ENCODE measurements around the gene HOXD10.
A peak's percentile ranks its signal among the peaks of the same experiment; 100 is the strongest.

The HOXD10 gene

DNA sequence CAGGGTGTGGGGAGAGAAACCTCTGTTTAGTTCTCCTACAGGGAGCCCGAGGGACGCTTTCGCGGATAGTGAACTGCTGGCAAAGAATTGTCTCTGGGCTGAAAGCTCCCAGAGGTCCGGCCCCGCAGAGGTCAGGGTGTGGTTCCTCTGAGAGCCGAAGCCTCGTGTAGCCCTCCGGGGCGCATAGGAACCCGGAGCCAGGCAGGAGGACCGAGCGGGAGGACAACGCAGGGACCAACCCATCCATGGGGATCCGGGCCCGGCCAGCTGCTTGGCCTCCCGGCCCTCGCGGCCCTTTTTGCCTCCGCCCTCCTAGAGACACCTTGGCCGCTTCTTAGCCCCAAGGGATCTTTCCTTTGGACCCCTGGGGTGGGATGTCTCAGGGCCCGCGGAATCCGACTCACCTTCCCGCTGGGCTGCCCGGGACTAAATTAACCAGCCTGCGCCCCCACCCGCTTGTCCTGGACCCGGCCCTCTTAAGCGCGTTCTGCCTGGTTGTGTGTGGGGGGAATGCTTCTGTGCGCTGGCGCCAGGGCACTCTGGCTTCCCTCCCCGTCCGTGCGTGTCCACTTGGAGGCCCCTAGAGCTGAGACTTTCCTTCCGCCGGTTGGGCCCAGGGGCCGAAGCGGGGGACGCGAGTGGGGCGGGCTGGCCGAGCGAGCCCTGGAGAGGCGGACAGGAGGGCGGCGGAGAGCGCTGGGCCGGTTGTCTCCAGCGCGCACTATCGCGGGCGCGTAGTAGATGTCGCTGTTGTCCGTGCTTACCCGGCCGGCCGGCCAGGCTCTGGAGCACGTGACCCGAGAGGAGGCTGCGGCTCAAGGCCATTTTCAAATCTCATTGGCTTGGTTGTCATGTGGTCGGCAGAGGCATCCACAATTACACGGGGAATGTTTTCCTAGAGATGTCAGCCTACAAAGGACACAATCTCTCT lies at the start of gene HOXD10:
Gene HOXD10 (plus strand): TSS at position 896 of the 931 bp plus-strand sequence. CDS start 56 bp downstream, outside the sequence.
- peak; percentile 72 for DNase-seq (ENCODE audit: low read depth)

DNA sequence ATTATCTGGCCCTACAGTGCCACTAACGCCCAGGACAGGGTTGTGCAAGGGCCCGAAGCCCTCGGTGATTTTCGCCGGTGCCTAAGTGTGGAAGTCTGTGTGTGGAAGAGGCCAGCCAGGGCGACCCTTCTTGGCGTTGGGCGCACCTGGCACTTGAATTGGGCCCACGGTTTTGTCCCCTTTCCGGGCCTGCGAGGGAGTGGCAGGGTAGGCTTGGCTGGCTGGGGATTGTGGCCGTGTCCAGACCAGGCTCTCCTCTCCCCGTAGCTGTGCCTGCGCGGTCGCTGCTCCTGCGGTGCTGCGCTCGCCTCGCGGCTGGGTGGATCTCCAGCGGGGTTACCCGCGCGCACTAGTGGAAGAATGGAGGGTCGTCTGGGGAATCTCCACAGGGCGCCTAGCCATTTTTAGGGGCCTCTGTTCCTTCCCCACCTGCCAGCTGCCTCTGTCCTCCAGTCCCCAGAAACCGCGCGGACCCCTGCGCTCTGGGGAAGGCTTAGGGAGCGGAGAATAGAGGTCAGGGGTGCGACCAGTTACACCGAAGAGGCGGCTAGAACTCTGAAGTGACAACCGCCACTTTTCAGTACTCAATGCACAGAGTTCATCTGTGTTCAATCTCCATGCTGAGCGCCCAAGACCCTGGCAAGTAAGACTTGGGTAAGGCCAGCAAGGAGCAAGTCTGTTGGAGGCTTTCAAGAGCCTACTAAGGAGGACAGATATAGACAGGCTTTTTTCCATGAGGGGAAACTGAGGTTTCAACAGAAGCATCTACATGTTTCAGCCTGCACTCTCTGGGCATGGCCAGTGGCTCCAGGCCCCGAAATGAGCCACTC lies 48.8 kb upstream of the HOXD10 start:
- no peak for DNase-seq (ENCODE audit: low read depth)

DNA sequence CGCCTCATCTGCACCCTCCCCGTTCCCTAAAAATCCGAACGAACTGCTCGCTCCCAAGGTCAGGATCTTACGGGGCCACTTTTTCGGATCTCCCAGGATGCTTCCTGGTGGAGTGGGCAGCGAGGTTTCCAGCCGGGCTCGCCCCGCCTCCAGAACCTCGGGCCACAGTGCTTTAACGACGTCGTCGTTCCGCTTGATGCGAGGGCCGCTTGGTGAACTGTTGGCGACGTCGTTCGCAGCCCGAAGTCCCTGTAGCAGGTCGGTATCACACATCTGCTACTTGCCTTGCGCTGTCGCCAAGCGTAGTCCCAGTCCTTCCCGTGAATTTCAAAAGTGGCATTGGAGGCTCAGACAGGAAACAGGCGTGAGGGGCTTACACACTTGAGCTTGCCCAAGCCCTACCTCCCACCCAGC lies 48.2 kb upstream of the HOXD10 start:
- DNase-seq (ENCODE audit: low read depth) = no peak

DNA sequence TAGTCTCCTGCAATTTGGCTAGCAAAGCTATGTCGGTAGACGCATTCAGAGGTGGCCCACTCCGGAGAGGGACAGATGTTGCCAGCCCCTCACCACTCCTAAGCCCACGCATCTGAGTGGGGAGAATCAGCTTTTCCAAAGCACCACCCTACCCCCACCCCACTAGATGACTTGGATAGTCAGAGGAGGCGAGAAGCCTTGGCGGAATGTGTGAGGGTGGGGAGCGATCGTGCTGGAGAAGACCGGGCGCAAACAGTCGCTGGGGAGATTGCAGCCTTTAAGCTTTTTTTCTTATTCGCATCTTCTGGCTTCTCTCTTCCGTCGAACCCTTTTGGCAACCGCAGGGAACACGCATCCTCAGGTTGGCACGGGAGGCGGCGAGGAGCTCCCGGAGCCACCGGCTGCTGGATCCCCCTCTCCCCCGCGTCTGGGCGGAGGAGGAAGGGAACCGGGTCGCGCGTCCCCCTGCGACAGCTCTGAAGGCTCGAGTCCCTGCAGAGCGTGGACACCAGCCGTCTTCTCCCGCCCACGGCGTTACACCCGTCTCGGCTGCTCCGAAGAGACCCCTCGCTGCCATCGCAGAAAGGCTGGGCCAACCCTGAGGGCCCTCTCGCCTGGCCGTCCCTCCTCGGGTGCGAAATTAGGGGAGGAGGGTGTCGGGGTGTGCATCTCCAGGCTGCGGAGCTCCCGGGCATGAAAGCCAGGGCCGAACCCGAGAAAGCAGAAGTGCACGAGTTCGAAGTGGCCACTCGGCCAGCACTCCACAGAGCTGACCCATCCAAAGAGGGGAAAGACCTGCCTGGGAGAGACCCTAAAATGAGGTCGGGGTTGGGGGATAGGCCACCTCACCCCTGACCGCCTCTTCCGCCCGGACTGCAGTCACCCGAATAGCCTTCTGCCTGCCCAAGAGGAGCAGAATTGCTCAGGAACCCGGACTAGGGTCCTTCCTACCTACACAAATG lies 45.0 kb upstream of the HOXD10 start:
- DNase-seq (ENCODE audit: low read depth) = no peak

DNA sequence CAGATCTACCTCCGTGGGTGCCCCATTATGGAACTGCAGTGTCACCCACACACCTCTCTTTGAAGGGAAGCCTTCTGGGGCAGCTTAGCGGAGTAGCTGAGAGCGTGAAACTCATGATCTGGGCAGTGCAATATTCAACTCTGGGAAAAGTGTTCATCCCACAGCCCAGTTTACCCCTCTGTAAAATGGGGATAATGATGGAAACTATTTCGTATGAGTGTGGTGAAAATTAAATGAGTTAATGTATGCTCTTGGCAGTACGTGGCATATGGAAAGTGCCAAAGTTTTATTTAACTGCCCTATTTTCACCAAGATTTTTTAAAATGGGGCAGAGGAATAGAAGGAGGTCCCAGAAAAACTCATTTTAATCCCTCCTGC lies 44.3 kb upstream of the HOXD10 start:
- DNase-seq (ENCODE audit: low read depth) = no peak

DNA sequence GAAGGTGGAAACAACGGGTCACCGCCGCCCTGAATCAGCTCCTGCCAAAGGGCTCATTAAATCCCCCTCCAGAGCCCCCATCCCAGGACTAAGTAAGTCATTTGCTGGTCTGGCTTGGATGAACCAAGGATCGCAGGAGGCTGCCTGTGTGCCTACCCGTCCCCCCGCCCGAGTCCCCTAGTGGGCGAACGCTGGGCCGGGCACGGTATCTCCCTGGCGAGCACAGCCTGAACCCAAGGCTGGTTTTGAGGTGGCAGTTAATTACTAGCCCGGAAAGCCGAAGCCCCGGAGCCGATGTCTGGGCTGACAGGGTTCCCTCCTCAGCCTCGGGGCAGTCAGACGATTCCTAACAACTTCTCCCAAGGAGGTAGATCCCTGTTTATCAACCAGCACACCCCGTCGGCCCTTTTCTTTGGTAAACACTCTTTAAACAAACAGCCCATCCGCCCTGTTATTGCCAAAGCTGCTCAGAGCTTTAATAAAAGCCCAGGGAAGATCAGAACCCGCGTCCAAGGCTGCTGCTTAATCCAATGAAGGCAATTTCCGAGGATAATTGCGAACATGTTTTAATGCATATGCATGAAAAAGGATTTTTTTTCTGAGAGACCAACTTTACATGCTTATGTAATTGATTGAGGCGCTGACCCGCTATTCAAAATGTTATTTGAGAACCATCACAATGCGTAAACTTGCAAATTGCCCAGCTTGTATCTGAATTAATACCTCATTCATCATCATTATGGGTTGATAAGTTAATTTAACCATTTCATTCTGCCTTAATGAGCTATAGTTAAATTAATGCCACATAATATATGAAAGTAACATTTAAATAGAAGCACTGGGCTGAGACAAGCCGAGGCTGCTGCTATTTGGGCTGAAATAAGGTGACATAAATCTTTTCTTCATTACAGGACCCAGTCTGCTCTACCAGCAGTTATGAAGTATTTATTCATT lies 43.4 kb upstream of the HOXD10 start:
- no peak for DNase-seq (ENCODE audit: low read depth)

DNA sequence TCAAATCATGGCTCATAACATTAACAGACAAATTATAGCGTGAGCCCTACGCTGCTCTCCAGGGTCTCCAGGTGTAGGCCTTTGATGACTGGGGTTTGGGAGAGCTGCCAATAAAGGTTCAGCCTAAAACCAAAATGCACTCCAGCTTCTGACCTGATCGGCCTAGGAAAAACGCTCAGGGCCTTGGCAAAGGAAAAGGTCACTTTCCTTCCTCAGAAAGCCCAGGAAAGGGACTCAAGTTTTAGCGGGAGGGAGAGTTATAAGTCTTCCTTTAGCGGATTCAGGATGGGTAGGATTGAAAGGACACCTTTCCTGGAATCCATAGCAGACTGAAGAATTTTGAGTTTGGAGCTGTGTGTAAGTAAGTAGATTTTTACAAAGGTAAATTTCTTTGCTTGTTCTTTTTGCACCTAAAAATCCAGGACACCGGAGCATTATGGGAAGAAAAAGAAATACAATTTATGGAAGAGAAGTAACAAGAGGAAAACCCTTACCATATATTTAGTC lies 41.6 kb upstream of the HOXD10 start:
- DNase-seq (ENCODE audit: low read depth) = no peak

DNA sequence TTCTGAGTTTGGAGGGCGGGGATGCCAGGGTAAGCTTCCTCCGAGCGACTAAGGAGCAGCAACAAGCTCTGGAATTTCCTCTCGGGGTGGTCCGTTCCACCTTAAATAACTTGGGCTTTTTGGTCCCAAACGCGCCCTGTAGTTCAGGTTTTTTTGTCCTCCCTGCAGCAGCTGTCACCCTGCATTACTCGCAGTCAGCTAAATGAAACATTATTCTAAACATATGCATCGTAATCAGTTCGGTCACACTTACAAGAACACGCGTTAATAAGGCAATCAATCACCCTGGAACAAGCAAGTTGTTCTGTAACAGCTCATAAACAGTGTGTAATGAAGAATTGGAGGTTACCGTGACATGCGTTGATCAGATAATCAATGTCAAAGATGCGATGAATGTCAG lies 41.1 kb upstream of the HOXD10 start:
- no peak for DNase-seq (ENCODE audit: low read depth)

DNA sequence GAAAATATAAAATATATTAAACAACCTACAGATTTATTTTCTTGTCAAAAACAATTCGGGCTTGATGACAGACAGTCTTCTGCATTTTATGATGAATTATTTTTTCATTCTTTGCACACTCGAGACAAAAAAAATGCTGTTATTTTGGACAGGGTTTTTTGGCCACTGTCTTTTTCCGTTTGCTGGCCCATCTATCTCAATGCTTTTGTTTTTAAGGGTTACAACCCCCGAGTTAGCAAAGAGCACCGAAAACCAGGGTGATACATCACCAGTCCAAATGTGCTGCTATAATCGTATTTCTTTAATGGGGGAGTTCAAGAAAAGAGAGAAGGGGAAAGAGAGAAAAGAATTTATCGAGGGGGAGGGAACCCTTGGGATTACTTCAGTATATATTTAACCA lies 40.5 kb upstream of the HOXD10 start:
- DNase-seq (ENCODE audit: low read depth) = no peak

DNA sequence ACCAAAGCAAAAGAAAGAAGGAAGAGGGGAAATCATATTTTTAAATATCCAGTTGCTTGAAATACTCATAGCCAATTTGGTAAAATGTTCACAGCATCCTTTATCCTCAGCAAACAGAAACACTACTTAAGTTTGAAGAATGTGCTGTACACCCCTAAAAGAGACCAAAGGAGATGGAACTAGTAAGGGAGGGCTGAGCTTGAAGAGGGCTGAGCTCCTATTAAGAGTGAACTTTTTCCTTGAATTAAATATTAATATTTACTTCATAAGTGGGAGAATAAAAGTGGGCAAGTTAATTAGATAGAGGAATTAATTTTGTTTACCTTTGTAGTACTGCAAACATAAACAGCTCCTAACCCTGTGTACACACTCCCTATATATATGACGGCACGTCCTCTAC lies 39.8 kb upstream of the HOXD10 start:
- no peak for DNase-seq (ENCODE audit: low read depth)

DNA sequence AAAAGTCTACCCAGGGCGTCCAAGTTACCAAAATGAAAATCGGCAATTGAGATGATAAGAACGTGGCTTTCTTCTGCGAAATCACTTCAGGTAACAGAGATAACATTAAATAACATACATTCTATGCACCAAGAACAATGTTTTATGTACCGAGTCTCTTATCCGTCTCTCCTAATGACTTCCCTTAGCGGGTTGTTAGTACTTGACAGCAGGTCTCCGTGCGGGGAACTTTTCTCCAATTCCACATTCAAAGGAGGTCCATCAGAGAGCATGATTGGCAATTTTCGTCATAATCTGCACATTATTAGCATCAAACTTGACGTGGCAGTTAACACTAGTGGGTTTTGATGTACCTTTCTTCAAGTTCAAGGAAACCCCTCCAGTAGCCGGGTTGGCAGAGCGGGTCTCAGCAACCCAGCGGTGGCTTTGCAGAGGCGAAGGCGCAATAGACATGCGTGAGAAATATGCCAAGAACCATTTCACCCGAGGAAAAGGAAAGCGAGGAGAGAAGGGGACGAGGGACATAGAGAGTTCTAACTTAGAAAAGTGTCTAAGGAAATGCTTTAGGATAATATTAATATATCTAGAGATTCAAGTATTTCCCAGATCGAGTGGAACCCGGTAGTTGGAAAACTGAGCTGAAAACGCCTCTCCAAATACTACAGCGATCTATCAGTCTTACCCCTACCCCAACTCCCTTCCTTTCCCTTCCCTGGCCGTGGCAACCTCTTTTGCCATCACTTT lies 37.9 kb upstream of the HOXD10 start:
- DNase-seq (ENCODE audit: low read depth) = no peak

DNA sequence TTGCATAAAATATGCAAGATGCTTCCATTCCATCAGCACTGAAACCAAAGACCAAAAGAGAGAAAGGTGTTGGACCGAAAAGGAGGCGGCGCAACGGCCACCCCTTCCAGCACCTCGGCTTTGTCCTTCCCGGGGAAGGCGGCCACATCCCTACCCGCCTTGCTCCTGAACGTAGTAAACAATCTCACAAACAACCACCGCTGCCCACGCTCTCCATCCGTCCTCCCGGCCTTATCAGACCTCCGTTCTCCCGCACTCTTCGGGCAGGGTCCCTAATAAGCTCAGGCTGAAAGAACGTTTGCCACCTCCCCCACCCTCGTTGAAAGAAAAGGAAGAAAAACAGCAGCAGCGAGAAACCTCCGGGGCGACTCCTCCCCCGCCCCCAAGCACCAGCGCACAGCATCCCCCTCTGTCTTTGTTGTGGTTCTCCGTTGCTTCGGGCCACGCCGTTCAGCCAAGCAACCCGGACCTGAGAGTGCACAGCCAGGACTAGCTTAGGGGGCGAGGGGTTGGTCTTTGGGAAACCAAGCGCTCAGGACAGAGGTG lies 37.2 kb upstream of the HOXD10 start:
- DNase-seq (ENCODE audit: low read depth) = no peak

DNA sequence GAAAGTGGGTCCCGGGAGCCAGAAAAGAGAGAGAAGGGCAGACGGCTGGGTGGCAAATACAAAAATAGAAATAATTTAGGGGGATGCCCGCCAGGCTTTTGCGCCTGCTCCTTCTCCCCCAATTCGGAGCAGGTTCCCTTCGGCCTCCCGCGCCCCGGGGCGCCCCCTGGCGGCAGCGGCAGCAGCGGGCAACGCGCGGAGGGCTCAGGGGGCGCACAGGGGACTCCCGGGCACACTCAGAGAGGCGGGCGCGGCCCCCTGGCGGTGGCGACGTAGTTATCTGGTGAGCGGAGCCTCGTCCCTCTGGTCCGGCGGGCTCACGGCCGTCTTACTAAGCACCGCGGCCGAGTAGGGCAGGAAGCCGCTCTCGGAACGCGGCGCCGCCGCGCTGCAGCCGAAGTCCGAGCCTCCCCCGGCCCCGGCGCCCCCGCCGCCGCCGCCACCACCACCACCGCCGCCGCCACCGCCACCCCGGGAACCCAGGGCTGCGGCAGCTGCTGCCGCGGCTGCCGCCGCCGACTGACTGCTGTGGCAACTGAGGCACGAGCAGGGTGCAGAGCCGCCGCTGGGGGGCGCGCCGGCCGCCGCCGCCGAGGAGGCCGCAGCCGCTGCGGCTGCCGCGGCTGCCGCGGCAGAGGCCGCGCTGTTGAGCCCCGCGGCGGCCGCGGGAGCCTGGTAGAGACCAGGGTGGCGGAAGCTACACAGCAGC lies 36.6 kb upstream of the HOXD10 start:
- DNase-seq (ENCODE audit: low read depth) = no peak

DNA sequence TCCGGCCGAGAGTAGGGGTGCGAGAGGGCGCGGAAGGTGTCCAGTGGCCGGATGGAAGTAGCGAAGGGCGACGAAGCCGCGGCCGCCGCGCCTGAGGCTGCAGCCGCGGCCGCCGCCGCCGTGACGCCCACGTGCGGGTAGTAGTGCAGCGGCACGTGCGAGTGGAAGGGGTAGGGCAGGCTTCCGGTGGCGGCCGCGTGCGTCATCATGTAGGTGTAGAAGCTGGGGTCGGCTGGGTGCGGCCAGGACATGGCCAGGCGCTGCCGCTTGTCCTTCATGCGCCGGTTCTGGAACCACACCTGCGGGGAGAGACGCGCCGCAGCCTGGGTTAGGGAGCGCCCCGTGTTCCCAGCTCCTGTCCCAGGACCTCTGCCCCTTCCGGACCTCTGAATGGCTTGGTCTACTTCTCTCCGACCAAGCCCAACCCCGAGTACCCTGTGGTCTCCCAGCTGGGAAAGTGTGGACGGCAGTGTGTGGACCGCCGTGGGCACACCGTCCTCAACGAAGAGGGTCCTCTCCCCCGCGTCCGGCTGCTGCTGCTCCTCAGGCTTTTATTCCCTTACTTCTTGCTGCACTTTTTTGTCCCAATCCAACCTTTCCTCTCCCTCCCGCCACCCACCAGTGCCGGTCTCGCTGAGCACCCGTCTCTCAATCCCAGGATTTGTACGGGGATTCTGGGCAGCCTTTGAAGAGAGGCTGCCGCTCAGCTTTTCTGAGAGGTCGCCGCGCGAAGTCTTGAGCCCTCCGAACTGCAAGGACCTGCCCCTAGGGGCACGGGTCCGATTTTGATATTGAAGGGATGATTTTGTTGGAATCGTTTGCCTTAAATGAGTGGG lies 35.8 kb upstream of the HOXD10 start:
- no peak for DNase-seq (ENCODE audit: low read depth)

DNA sequence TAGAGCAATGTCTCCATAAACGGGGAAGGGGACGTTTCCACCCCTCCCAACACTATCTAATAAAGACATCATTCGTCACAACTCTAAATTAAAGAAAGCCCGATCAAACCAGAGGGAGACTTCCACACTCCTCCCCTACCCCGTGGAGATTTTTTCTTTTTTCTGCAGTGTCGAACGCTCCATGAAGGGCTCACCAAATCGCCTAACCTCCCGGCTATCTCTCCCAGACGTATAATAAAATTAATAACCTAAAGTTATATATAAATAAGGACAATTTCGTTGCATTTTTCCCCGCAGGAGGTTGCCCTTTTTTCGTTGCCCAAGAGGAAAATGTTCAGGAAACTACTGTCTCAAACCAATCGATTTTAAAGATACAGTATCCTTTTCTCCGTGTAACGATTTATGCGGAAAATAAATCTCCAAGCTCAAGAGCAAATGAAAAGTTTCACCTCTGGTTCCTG lies 35.2 kb upstream of the HOXD10 start:
- no peak for DNase-seq (ENCODE audit: low read depth)

DNA sequence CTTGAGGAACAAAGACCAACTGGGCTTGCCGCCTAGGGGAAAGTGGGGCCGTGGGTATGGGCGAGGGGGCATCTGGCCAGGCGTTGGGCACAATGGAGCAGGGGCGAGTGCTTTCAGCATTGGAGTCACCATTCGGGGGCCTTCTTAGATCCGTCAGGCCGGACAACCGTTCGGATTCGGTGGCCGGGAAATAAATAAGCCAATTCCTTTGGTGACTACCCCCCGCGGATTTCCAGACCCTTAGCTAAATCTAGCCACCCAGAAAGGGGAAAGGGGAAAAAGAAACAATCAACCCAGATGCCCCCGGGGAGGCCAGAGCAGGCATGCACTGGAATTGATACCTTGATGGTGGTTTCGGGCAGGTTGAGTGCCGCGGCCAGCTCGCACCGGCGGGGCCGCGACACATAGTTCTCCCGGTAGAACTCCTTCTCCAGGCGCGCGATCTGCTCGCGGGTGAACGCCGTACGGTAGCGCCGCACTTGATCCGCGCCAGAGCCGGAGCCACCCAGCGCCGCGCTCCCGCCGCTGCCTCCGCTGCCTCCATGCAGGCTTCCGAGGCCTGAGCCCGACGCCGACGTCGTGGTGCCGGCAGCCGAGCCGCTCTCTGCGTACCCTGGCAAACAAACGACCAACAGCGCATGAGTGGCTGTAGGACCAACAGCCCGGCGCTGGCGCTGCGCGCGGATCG lies 34.6 kb upstream of the HOXD10 start:
- no peak for DNase-seq (ENCODE audit: low read depth)

DNA sequence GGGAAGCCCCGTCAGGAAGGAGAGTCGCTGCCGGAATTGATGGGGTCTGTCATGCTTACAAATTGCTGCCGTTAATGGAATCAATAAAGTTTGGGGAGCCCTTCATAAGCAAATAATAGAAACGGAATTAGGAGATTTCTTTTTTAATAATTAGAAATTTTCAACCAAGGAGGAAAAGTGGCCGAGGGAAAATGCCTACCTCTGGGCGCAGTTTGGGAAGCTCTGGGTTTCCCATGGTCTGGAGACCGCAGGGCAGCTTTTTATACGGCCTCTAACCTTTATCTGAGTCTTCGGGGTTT lies 34.1 kb upstream of the HOXD10 start:
- DNase-seq (ENCODE audit: low read depth) = no peak

Measured in stromal cell of bone marrow (primary cell).